ENCODE data around the gene TMEM131.
"Not testable (repeated sequence)": the region's sequence is repeated elsewhere in the genome, so short reads cannot be mapped to it uniquely, and the experiment has no call there.

Gene TMEM131

GRCh38 chr2:97967216-97967592 is 28.5 kb downstream of the TMEM131 start:
- Histone ChIP-seq H3K27ac (ENCODE audit: low read depth, low read length, severe bottlenecking) (no peak overlapping the region), H3K4me1 (ENCODE audit: control insufficient read depth, insufficient read depth, low read length, poor library complexity, severe bottlenecking) (no peaks in the 10 kb centered on the region), H3K9me3 (ENCODE audit: control insufficient read depth, low read length) (no peaks in the 10 kb centered on the region), H3K36me3 (ENCODE audit: control insufficient read depth, insufficient read depth, low read length) (no peaks in the 10 kb centered on the region), H3K4me3 (ENCODE audit: extremely low read depth, insufficient read depth, low read length, poor library complexity, severe bottlenecking) (no peak overlapping the region)

- Histone ChIP-seq H3K4me1 (ENCODE audit: control insufficient read depth, insufficient read depth, low read length, poor library complexity, severe bottlenecking) (no peaks in the 10 kb centered on the region), H3K9me3 (ENCODE audit: control insufficient read depth, low read length) (no peaks in the 10 kb centered on the region), H3K4me3 (ENCODE audit: extremely low read depth, insufficient read depth, low read length, poor library complexity, severe bottlenecking) (no peak overlapping the region), H3K36me3 (ENCODE audit: control insufficient read depth, insufficient read depth, low read length) (no peaks in the 10 kb centered on the region), H3K27ac (ENCODE audit: low read depth, low read length, severe bottlenecking) (no peak overlapping the region)
- 88 to 100% methylated on average over 1 of the region's 3 CpGs for WGBS, 2 experiments (ENCODE audit: insufficient coverage in 2 of 2)
These were observed 29.1 kb downstream of the TMEM131 start for GRCh38 chr2:97966545-97967215.

- Histone ChIP-seq H3K36me3 (ENCODE audit: control insufficient read depth, insufficient read depth, low read length) (no peaks in the 10 kb centered on the region), H3K4me1 (ENCODE audit: control insufficient read depth, insufficient read depth, low read length, poor library complexity, severe bottlenecking) (no peaks in the 10 kb centered on the region), H3K9me3 (ENCODE audit: control insufficient read depth, low read length) (no peaks in the 10 kb centered on the region), H3K27ac (ENCODE audit: low read depth, low read length, severe bottlenecking) (no peak overlapping the region), H3K4me3 (ENCODE audit: extremely low read depth, insufficient read depth, low read length, poor library complexity, severe bottlenecking) (no peak overlapping the region)
- WGBS, 2 experiments (ENCODE audit: insufficient coverage in 2 of 2): 77 to 95% methylated on average over 4 to 5 of the region's 12 CpGs
These were observed 30.6 kb downstream of the TMEM131 start for GRCh38 chr2:97965116-97965515.

- Histone ChIP-seq H3K36me3 (ENCODE audit: control insufficient read depth, insufficient read depth, low read length) (no peaks in the 10 kb centered on the region), H3K9me3 (ENCODE audit: control insufficient read depth, low read length) (no peaks in the 10 kb centered on the region), H3K4me3 (ENCODE audit: extremely low read depth, insufficient read depth, low read length, poor library complexity, severe bottlenecking) (no peak overlapping the region), H3K4me1 (ENCODE audit: control insufficient read depth, insufficient read depth, low read length, poor library complexity, severe bottlenecking) (no peaks in the 10 kb centered on the region), H3K27ac (ENCODE audit: low read depth, low read length, severe bottlenecking) (no peak overlapping the region)
- 80% methylated on average over 1 of the region's 1 CpG for WGBS, 2 experiments (ENCODE audit: insufficient coverage in 2 of 2)
These were observed 31.9 kb downstream of the TMEM131 start for GRCh38 chr2:97963880-97964279.

- no peak overlapping the region for H3K4me3 ChIP-seq (ENCODE audit: extremely low read depth, insufficient read depth, low read length, poor library complexity, severe bottlenecking)
- no peaks in the 10 kb centered on the region for H3K9me3 ChIP-seq (ENCODE audit: control insufficient read depth, low read length)
- no peaks in the 10 kb centered on the region for H3K4me1 ChIP-seq (ENCODE audit: control insufficient read depth, insufficient read depth, low read length, poor library complexity, severe bottlenecking)
- H3K27ac ChIP-seq (ENCODE audit: low read depth, low read length, severe bottlenecking): no peak overlapping the region
- no peaks in the 10 kb centered on the region for H3K36me3 ChIP-seq (ENCODE audit: control insufficient read depth, insufficient read depth, low read length)
These were observed 32.7 kb downstream of the TMEM131 start for GRCh38 chr2:97963079-97963406.

GRCh38 chr2:97961534-97961933 is 34.2 kb downstream of the TMEM131 start:
- Histone ChIP-seq H3K9me3 (ENCODE audit: control insufficient read depth, low read length) (no peaks in the 10 kb centered on the region), H3K4me3 (ENCODE audit: extremely low read depth, insufficient read depth, low read length, poor library complexity, severe bottlenecking) (no peak overlapping the region), H3K36me3 (ENCODE audit: control insufficient read depth, insufficient read depth, low read length) (no peaks in the 10 kb centered on the region), H3K4me1 (ENCODE audit: control insufficient read depth, insufficient read depth, low read length, poor library complexity, severe bottlenecking) (no peaks in the 10 kb centered on the region), H3K27ac (ENCODE audit: low read depth, low read length, severe bottlenecking) (no peak overlapping the region)
- WGBS, 2 experiments (ENCODE audit: insufficient coverage in 2 of 2): 94 to 100% methylated on average over 2 of the region's 5 CpGs

- Histone ChIP-seq H3K4me3 (ENCODE audit: extremely low read depth, insufficient read depth, low read length, poor library complexity, severe bottlenecking) (no peak overlapping the region), H3K27ac (ENCODE audit: low read depth, low read length, severe bottlenecking) (no peak overlapping the region), H3K9me3 (ENCODE audit: control insufficient read depth, low read length) (no peaks in the 10 kb centered on the region), H3K4me1 (ENCODE audit: control insufficient read depth, insufficient read depth, low read length, poor library complexity, severe bottlenecking) (no peaks in the 10 kb centered on the region), H3K36me3 (ENCODE audit: control insufficient read depth, insufficient read depth, low read length) (no peaks in the 10 kb centered on the region)
- 86 to 100% methylated on average over 1 to 2 of the region's 2 CpGs for WGBS, 2 experiments (ENCODE audit: insufficient coverage in 2 of 2)
These were observed 37.6 kb downstream of the TMEM131 start for GRCh38 chr2:97958184-97958583.

GRCh38 chr2:97957432-97958183 is 38.1 kb downstream of the TMEM131 start:
- 79 to 94% methylated on average over 4 to 5 of the region's 5 CpGs for WGBS, 2 experiments (ENCODE audit: insufficient coverage in 2 of 2)

GRCh38 chr2:97956753-97957152 is 39.0 kb downstream of the TMEM131 start:
- H3K36me3 ChIP-seq (ENCODE audit: control insufficient read depth, insufficient read depth, low read length); H3K4me1 ChIP-seq (ENCODE audit: control insufficient read depth, insufficient read depth, low read length, poor library complexity, severe bottlenecking): not testable (repeated sequence)
- 92 to 100% methylated on average over 1 to 7 of the region's 13 CpGs for WGBS, 2 experiments (ENCODE audit: insufficient coverage in 2 of 2)

More at GRCh38 chr2:97957432-97958183, 38.1 kb downstream of the TMEM131 start:
- no peak overlapping the region for H3K4me3 ChIP-seq (ENCODE audit: extremely low read depth, insufficient read depth, low read length, poor library complexity, severe bottlenecking)
- no peaks in the 10 kb centered on the region for H3K4me1 ChIP-seq (ENCODE audit: control insufficient read depth, insufficient read depth, low read length, poor library complexity, severe bottlenecking)
- no peaks in the 10 kb centered on the region for H3K36me3 ChIP-seq (ENCODE audit: control insufficient read depth, insufficient read depth, low read length)
- no peaks in the 10 kb centered on the region for H3K9me3 ChIP-seq (ENCODE audit: control insufficient read depth, low read length)
- no peak overlapping the region for H3K27ac ChIP-seq (ENCODE audit: low read depth, low read length, severe bottlenecking)

GRCh38 chr2:97953853-97954252 is 41.9 kb downstream of the TMEM131 start:
- H3K4me3 ChIP-seq (ENCODE audit: extremely low read depth, insufficient read depth, low read length, poor library complexity, severe bottlenecking): no peak overlapping the region
- no peak overlapping the region for H3K27ac ChIP-seq (ENCODE audit: low read depth, low read length, severe bottlenecking)
- WGBS, 2 experiments (ENCODE audit: insufficient coverage in 2 of 2): 95% methylated on average over 3 of the region's 4 CpGs; no CpG with 5 or more reads in 1 of the 2 experiments
- H3K4me1 ChIP-seq (ENCODE audit: control insufficient read depth, insufficient read depth, low read length, poor library complexity, severe bottlenecking): peaks cover 4% of the 10 kb centered on the region
- H3K9me3 ChIP-seq (ENCODE audit: control insufficient read depth, low read length): no peaks in the 10 kb centered on the region
- H3K36me3 ChIP-seq (ENCODE audit: control insufficient read depth, insufficient read depth, low read length): no peaks in the 10 kb centered on the region

More at GRCh38 chr2:97956753-97957152, 39.0 kb downstream of the TMEM131 start:
- not testable (repeated sequence) for H3K4me3 ChIP-seq (ENCODE audit: extremely low read depth, insufficient read depth, low read length, poor library complexity, severe bottlenecking); H3K9me3 ChIP-seq (ENCODE audit: control insufficient read depth, low read length); H3K27ac ChIP-seq (ENCODE audit: low read depth, low read length, severe bottlenecking)

GRCh38 chr2:97952357-97952756 is 43.4 kb downstream of the TMEM131 start:
- Histone ChIP-seq H3K4me3 (ENCODE audit: extremely low read depth, insufficient read depth, low read length, poor library complexity, severe bottlenecking) (no peak overlapping the region), H3K4me1 (ENCODE audit: control insufficient read depth, insufficient read depth, low read length, poor library complexity, severe bottlenecking) (peaks cover 4% of the 10 kb centered on the region), H3K27ac (ENCODE audit: low read depth, low read length, severe bottlenecking) (no peak overlapping the region), H3K36me3 (ENCODE audit: control insufficient read depth, insufficient read depth, low read length) (no peaks in the 10 kb centered on the region), H3K9me3 (ENCODE audit: control insufficient read depth, low read length) (no peaks in the 10 kb centered on the region)
- WGBS, 2 experiments (ENCODE audit: insufficient coverage in 2 of 2): 93% methylated on average over 4 of the region's 6 CpGs; no CpG with 5 or more reads in 1 of the 2 experiments

All from mesodermal cell (in vitro differentiated cells).